ENCODE data around the gene DIPK1B. TPM values are rescaled to one million over a fixed set of nuclear protein-coding genes. Genes with fewer than 3 reads are reported as not detected.

The DIPK1B gene
- total RNA-seq, 1 donor from 2014 or later: 17.1 TPM

DNA sequence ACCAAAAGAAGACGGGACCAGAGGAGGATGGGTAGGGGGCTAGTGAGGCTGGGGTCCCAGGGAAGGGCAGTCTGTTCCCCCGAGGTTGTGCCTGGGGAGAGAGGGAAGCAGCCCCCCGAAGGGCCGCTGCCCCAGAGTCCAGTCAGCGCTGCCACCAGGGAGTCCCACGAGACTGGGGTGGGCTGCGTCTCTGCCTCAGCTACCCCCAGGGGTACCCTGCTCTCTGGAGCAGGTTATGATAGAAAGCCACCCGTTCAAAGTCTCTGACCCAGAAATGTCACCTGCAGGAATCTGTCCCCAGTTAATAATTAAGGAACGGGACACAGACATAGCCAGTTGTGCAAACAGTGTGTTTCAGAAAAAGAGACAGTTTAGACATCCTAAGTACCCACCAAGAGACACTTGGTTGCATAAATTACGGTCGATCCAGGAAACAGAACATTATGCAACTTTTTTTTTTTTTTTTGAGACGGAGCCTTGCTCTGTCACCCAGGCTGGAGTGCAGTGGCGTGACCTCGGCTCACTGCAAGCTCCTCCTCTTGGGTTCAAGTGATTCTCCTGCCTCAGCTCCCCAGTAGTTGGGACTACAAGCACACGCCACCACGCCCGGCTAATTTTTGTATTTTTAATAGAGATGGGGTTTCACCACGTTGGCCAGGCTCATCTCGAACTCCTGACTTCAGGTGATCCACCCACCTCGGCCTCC lies 14.4 kb upstream of the DIPK1B start:
- Histone ChIP-seq H3K27me3 (ENCODE audit: control insufficient read depth, insufficient read depth, low read length) (peaks cover 14% of the 10 kb centered on the region), H3K36me3 (ENCODE audit: control insufficient read depth, insufficient read depth, low read length) (no peaks in the 10 kb centered on the region), H3K4me3 (ENCODE audit: low read depth, low read length) (no peak overlapping the region)
- TF ChIP-seq, protein P1, sequence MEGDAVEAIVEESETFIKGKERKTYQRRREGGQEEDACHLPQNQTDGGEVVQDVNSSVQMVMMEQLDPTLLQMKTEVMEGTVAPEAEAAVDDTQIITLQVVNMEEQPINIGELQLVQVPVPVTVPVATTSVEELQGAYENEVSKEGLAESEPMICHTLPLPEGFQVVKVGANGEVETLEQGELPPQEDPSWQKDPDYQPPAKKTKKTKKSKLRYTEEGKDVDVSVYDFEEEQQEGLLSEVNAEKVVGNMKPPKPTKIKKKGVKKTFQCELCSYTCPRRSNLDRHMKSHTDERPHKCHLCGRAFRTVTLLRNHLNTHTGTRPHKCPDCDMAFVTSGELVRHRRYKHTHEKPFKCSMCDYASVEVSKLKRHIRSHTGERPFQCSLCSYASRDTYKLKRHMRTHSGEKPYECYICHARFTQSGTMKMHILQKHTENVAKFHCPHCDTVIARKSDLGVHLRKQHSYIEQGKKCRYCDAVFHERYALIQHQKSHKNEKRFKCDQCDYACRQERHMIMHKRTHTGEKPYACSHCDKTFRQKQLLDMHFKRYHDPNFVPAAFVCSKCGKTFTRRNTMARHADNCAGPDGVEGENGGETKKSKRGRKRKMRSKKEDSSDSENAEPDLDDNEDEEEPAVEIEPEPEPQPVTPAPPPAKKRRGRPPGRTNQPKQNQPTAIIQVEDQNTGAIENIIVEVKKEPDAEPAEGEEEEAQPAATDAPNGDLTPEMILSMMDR (IDR thresholded peaks at IDR 0.05; ENCODE audit: insufficient read depth, low read length, poor library complexity, severe bottlenecking): no peak
- no peak for DNase-seq (ENCODE audit: low read depth)

DNA sequence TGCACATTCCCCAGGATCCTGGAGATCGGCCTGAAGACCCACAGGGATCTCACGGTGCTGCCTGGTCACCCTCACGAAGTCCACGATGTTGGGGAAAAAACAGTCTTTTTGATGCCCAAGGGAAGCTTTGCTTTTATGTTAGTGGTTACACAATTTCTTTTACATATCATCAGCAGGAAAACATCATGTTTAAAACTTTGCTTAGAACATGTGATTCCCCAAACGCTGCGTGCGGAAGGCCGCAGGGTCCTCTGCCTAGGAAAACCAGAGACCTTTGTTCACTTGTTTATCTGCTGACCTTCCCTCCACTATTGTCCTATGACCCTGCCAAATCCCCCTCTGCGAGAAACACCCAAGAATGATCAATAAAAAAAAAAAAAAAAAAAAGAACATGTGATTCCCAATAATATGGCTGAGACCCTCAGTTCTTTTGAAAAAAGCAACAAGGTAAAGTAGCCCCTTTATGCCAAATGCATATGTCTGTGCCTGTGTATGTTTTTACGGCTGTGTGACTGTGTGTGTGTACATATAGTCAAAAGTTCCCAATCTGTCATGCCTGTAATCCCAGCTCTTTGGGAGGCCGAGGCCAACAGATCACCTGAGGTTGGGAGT lies 13.6 kb upstream of the DIPK1B start:
- no peak for DNase-seq (ENCODE audit: low read depth)
- H3K4me3 ChIP-seq (ENCODE audit: low read depth, low read length): no peak overlapping the region

DNA sequence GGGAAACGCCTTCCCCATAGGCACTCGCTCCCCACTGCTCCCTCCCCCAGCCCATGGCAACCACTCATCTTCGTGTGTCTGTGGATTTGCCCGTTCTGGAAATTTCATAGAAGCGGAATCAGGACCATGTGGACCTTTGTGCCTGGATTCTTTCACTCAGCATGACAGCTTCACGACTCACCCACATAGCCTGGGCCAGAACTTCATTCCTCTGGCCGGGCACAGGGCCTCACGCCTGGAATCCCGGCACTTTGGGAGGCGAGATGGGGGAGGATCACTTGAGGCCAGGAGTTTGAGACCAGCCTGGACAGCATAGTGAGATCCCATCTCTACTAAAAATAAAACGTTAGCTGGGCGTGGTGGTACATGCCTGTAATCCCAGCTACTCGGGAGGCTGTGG lies 12.1 kb upstream of the DIPK1B start:
- Histone ChIP-seq H3K27me3 (ENCODE audit: control insufficient read depth, insufficient read depth, low read length) (peaks cover 14% of the 10 kb centered on the region), H3K36me3 (ENCODE audit: control insufficient read depth, insufficient read depth, low read length) (no peaks in the 10 kb centered on the region), H3K4me3 (ENCODE audit: low read depth, low read length) (no peak overlapping the region)
- DNase-seq (ENCODE audit: low read depth): no peak
- TF ChIP-seq, protein P1 (IDR thresholded peaks at IDR 0.05; ENCODE audit: insufficient read depth, low read length, poor library complexity, severe bottlenecking): no peak

More for the DNA sequence above, 13.6 kb upstream of the DIPK1B start:
- TF ChIP-seq, protein P1 (IDR thresholded peaks at IDR 0.05; ENCODE audit: insufficient read depth, low read length, poor library complexity, severe bottlenecking): no peak
- Histone ChIP-seq H3K36me3 (ENCODE audit: control insufficient read depth, insufficient read depth, low read length) (no peaks in the 10 kb centered on the region), H3K27me3 (ENCODE audit: control insufficient read depth, insufficient read depth, low read length) (peaks cover 14% of the 10 kb centered on the region)

DNA sequence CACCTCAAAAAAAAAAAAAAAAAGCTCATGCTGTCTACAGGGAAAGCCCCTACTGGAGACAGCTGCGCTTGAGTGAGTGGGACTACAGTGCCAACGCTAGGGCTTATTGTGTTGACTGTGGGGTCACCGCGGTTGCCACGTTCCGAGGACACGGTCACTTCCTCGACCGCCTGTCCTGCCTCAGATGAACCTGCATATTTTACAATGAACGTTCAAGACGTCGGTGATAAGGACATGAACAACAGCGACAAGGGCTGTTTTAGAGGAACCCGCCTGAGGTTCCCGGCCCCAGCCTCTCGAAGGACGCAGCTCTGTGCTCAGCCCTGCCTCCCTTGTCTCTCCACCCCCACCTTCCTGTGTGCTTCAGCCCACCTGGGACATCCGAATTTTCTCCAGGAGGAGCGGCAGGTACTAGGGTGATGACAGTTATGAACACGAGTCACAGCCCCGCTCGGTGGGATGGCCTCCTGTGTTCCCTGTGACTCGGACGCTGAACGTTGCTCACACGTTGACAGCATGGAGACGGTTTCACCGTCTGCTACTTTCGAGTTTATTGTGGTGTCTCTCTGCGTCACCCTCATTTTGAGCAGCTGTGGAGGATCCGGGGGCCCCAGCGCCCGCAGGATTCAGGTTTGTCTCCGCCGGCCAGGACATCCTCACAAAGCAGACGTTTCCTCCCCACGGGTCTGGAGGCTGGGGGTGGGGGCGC lies 11.3 kb upstream of the DIPK1B start:
- TF ChIP-seq, protein P1 (IDR thresholded peaks at IDR 0.05; ENCODE audit: insufficient read depth, low read length, poor library complexity, severe bottlenecking): no peak
- Histone ChIP-seq H3K27me3 (ENCODE audit: control insufficient read depth, insufficient read depth, low read length) (peaks cover 14% of the 10 kb centered on the region), H3K36me3 (ENCODE audit: control insufficient read depth, insufficient read depth, low read length) (no peaks in the 10 kb centered on the region), H3K4me3 (ENCODE audit: low read depth, low read length) (no peak overlapping the region)
- DNase-seq (ENCODE audit: low read depth): no peak

DNA sequence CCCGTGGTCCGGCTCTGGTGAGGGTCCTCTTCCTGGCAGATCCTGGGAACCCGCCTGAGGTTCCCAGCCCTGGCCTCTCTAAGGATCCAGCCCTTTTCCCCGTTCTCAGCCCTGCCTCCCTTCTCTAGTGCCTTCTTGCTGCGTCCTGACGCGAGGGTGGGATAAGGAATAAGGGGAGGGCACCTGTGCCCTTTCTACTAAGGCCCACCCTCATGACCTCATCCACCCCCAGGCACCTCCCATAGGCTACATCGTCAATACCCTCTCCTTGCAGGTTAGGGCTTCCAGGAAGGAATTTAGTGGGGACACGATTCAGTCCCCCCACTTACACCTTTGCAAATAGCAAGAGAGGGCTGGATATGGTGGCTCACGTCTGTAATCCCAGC lies 10.7 kb upstream of the DIPK1B start:
- Histone ChIP-seq H3K36me3 (ENCODE audit: control insufficient read depth, insufficient read depth, low read length) (no peaks in the 10 kb centered on the region), H3K27me3 (ENCODE audit: control insufficient read depth, insufficient read depth, low read length) (peaks cover 14% of the 10 kb centered on the region), H3K4me3 (ENCODE audit: low read depth, low read length) (no peak overlapping the region)
- no peak for DNase-seq (ENCODE audit: low read depth)
- TF ChIP-seq, protein P1 (IDR thresholded peaks at IDR 0.05; ENCODE audit: insufficient read depth, low read length, poor library complexity, severe bottlenecking): no peak
